ENCODE data around the gene IFT172.

- no peak for TF ChIP-seq POLR2AphosphoS5 (IDR thresholded peaks at IDR 0.05; ENCODE audit: low read depth)
- TF ChIP-seq, protein P1, sequence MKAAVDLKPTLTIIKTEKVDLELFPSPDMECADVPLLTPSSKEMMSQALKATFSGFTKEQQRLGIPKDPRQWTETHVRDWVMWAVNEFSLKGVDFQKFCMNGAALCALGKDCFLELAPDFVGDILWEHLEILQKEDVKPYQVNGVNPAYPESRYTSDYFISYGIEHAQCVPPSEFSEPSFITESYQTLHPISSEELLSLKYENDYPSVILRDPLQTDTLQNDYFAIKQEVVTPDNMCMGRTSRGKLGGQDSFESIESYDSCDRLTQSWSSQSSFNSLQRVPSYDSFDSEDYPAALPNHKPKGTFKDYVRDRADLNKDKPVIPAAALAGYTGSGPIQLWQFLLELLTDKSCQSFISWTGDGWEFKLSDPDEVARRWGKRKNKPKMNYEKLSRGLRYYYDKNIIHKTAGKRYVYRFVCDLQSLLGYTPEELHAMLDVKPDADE (IDR thresholded peaks at IDR 0.05), result no peak
- no peak for TF ChIP-seq CTCF (conservative IDR thresholded peaks at IDR 0.05; ENCODE audit: low read depth in 2 of 2)
- TF ChIP-seq EZH2 (IDR thresholded peaks at IDR 0.05; ENCODE audit: low read depth, unreplicated experiment), result no peak
- TF ChIP-seq, protein P2, sequence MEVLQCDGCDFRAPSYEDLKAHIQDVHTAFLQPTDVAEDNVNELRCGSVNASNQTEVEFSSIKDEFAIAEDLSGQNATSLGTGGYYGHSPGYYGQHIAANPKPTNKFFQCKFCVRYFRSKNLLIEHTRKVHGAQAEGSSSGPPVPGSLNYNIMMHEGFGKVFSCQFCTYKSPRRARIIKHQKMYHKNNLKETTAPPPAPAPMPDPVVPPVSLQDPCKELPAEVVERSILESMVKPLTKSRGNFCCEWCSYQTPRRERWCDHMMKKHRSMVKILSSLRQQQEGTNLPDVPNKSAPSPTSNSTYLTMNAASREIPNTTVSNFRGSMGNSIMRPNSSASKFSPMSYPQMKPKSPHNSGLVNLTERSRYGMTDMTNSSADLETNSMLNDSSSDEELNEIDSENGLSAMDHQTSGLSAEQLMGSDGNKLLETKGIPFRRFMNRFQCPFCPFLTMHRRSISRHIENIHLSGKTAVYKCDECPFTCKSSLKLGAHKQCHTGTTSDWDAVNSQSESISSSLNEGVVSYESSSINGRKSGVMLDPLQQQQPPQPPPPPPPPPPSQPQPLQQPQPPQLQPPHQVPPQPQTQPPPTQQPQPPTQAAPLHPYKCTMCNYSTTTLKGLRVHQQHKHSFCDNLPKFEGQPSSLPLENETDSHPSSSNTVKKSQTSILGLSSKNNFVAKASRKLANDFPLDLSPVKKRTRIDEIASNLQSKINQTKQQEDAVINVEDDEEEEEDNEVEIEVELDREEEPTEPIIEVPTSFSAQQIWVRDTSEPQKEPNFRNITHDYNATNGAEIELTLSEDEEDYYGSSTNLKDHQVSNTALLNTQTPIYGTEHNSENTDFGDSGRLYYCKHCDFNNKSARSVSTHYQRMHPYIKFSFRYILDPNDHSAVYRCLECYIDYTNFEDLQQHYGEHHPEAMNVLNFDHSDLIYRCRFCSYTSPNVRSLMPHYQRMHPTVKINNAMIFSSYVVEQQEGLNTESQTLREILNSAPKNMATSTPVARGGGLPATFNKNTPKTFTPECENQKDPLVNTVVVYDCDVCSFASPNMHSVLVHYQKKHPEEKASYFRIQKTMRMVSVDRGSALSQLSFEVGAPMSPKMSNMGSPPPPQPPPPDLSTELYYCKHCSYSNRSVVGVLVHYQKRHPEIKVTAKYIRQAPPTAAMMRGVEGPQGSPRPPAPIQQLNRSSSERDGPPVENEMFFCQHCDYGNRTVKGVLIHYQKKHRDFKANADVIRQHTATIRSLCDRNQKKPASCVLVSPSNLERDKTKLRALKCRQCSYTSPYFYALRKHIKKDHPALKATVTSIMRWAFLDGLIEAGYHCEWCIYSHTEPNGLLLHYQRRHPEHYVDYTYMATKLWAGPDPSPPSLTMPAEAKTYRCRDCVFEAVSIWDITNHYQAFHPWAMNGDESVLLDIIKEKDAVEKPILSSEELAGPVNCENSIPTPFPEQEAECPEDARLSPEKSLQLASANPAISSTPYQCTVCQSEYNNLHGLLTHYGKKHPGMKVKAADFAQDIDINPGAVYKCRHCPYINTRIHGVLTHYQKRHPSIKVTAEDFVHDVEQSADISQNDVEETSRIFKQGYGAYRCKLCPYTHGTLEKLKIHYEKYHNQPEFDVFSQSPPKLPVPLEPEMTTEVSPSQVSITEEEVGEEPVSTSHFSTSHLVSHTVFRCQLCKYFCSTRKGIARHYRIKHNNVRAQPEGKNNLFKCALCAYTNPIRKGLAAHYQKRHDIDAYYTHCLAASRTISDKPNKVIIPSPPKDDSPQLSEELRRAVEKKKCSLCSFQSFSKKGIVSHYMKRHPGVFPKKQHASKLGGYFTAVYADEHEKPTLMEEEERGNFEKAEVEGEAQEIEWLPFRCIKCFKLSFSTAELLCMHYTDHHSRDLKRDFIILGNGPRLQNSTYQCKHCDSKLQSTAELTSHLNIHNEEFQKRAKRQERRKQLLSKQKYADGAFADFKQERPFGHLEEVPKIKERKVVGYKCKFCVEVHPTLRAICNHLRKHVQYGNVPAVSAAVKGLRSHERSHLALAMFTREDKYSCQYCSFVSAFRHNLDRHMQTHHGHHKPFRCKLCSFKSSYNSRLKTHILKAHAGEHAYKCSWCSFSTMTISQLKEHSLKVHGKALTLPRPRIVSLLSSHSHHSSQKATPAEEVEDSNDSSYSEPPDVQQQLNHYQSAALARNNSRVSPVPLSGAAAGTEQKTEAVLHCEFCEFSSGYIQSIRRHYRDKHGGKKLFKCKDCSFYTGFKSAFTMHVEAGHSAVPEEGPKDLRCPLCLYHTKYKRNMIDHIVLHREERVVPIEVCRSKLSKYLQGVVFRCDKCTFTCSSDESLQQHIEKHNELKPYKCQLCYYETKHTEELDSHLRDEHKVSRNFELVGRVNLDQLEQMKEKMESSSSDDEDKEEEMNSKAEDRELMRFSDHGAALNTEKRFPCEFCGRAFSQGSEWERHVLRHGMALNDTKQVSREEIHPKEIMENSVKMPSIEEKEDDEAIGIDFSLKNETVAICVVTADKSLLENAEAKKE (CRISPR knock-in tag; IDR thresholded peaks at IDR 0.05), result no peak
- TF ChIP-seq JUNB (IDR thresholded peaks at IDR 0.05; ENCODE audit: unreplicated experiment), result no peak
- TF ChIP-seq EZH2phosphoT487 (IDR thresholded peaks at IDR 0.05; ENCODE audit: unreplicated experiment), result no peak
- TF ChIP-seq, protein P3, sequence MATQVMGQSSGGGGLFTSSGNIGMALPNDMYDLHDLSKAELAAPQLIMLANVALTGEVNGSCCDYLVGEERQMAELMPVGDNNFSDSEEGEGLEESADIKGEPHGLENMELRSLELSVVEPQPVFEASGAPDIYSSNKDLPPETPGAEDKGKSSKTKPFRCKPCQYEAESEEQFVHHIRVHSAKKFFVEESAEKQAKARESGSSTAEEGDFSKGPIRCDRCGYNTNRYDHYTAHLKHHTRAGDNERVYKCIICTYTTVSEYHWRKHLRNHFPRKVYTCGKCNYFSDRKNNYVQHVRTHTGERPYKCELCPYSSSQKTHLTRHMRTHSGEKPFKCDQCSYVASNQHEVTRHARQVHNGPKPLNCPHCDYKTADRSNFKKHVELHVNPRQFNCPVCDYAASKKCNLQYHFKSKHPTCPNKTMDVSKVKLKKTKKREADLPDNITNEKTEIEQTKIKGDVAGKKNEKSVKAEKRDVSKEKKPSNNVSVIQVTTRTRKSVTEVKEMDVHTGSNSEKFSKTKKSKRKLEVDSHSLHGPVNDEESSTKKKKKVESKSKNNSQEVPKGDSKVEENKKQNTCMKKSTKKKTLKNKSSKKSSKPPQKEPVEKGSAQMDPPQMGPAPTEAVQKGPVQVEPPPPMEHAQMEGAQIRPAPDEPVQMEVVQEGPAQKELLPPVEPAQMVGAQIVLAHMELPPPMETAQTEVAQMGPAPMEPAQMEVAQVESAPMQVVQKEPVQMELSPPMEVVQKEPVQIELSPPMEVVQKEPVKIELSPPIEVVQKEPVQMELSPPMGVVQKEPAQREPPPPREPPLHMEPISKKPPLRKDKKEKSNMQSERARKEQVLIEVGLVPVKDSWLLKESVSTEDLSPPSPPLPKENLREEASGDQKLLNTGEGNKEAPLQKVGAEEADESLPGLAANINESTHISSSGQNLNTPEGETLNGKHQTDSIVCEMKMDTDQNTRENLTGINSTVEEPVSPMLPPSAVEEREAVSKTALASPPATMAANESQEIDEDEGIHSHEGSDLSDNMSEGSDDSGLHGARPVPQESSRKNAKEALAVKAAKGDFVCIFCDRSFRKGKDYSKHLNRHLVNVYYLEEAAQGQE (IDR thresholded peaks at IDR 0.05; ENCODE audit: unreplicated experiment), result no peak
- TF ChIP-seq ZNF331 (CRISPR knock-in tag; IDR thresholded peaks at IDR 0.05; ENCODE audit: low read depth), result no peak
- no peak for TF ChIP-seq NANOG (IDR thresholded peaks at IDR 0.05; ENCODE audit: borderline replicate concordance)
- TF ChIP-seq ZNF114 (CRISPR knock-in tag; IDR thresholded peaks at IDR 0.05), result no peak
- TF ChIP-seq STAT1 (IDR thresholded peaks at IDR 0.05; ENCODE audit: unreplicated experiment), result no peak
These were observed 6.4 kb upstream of the IFT172 start for GRCh38 chr2:27495840-27496356.
